Measurements from ENCODE around the gene STK39. TPM values are rescaled to one million over a fixed set of nuclear protein-coding genes. Genes with fewer than 3 reads are reported as not detected.

The STK39 gene
- total RNA-seq, 1 experiment from 2014 or later = 15.9 TPM

GRCh38 chr2:168135121-168135520 lies 112.3 kb downstream of the STK39 start:
- H3K27me3 ChIP-seq (replicated peaks; ENCODE audit: insufficient read depth, low read depth, low read length, poor library complexity) = no peaks in the 10 kb centered on the region
- intact Hi-C loops (cut with micrococcal nuclease; ENCODE audit: unreplicated experiment) = loop anchor here (5.0 to 10.0 kb wide), 2 partner anchors 112 to 210 kb away; partner anchors contain the start of gene STK39
- DNase-seq (ENCODE audit: low spot score) = no peak
- ChIA-PET CTCF (interaction anchor here (0.6 kb wide), 1 partner anchor 17 kb away, joined by 5 read pairs; no protein-coding TSS in a partner anchor), POLR2A (ENCODE audit: low non-redundant PET) (interaction anchor here (0.7 kb wide), 1 partner anchor 16 kb away, joined by 3 read pairs; no protein-coding TSS in a partner anchor)
- H3K4me1 ChIP-seq (ENCODE audit: insufficient read depth, low read length, poor library complexity, severe bottlenecking) = peaks cover 40% of the 10 kb centered on the region
- TF ChIP-seq EZH2 (IDR thresholded peaks at IDR 0.05; ENCODE audit: borderline replicate concordance, low read depth, low read length, poor library complexity, severe bottlenecking) = no peak
- no peak for TF ChIP-seq CTCF (conservative IDR thresholded peaks at IDR 0.05; ENCODE audit: low read depth, low read length)
- no TSS peak for BruUV-seq (replicated peaks)
- H3K36me3 ChIP-seq (ENCODE audit: insufficient read depth, low read length, poor library complexity, severe bottlenecking) = no peaks in the 10 kb centered on the region
- H3K4me3 ChIP-seq (ENCODE audit: low read depth, low read length, poor library complexity, severe bottlenecking) = no peak overlapping the region
- no peak overlapping the region for H3K27ac ChIP-seq (ENCODE audit: low read depth, low read length, poor library complexity, severe bottlenecking)
- H3K9me3 ChIP-seq (ENCODE audit: low read depth, low read length, poor library complexity, severe bottlenecking) = no peaks in the 10 kb centered on the region

- H3K4me1 ChIP-seq (ENCODE audit: insufficient read depth, low read length, poor library complexity, severe bottlenecking) = peaks cover 33% of the 10 kb centered on the region
- no TSS peak for BruUV-seq (replicated peaks)
- TF ChIP-seq EZH2 (IDR thresholded peaks at IDR 0.05; ENCODE audit: borderline replicate concordance, low read depth, low read length, poor library complexity, severe bottlenecking) (no peak), CTCF (conservative IDR thresholded peaks at IDR 0.05; ENCODE audit: low read depth, low read length) (no peak)
- intact Hi-C loops (cut with micrococcal nuclease; ENCODE audit: unreplicated experiment) = loop anchor here (10.0 kb wide), 1 partner anchor 210 kb away; no protein-coding TSS in a partner anchor
- no peak overlapping the region for H3K4me3 ChIP-seq (ENCODE audit: low read depth, low read length, poor library complexity, severe bottlenecking)
- H3K36me3 ChIP-seq (ENCODE audit: insufficient read depth, low read length, poor library complexity, severe bottlenecking) = no peaks in the 10 kb centered on the region
- POLR2A ChIA-PET (ENCODE audit: low non-redundant PET) = no interaction called here
- no peaks in the 10 kb centered on the region for H3K9me3 ChIP-seq (ENCODE audit: low read depth, low read length, poor library complexity, severe bottlenecking)
- no peak overlapping the region for H3K27ac ChIP-seq (ENCODE audit: low read depth, low read length, poor library complexity, severe bottlenecking)
- H3K27me3 ChIP-seq (replicated peaks; ENCODE audit: insufficient read depth, low read depth, low read length, poor library complexity) = no peaks in the 10 kb centered on the region
- DNase-seq (ENCODE audit: low spot score) = no peak
- CTCF ChIA-PET = no interaction called here
Observed at GRCh38 chr2:168134485-168134884, 112.9 kb downstream of the STK39 start.

- ChIA-PET POLR2A (ENCODE audit: low non-redundant PET) (no interaction called here), CTCF (no interaction called here)
- no peaks in the 10 kb centered on the region for H3K36me3 ChIP-seq (ENCODE audit: insufficient read depth, low read length, poor library complexity, severe bottlenecking)
- no peaks in the 10 kb centered on the region for H3K27me3 ChIP-seq (replicated peaks; ENCODE audit: insufficient read depth, low read depth, low read length, poor library complexity)
- no peaks in the 10 kb centered on the region for H3K9me3 ChIP-seq (ENCODE audit: low read depth, low read length, poor library complexity, severe bottlenecking)
- no peak overlapping the region for H3K4me3 ChIP-seq (ENCODE audit: low read depth, low read length, poor library complexity, severe bottlenecking)
- DNase-seq (ENCODE audit: low spot score) = no peak
- H3K4me1 ChIP-seq (ENCODE audit: insufficient read depth, low read length, poor library complexity, severe bottlenecking) = peaks cover 15% of the 10 kb centered on the region
- no TSS peak for BruUV-seq (replicated peaks)
- no peak overlapping the region for H3K27ac ChIP-seq (ENCODE audit: low read depth, low read length, poor library complexity, severe bottlenecking)
- intact Hi-C loops (cut with micrococcal nuclease; ENCODE audit: unreplicated experiment) = loop anchor here (10.0 kb wide), 1 partner anchor 212 kb away; no protein-coding TSS in a partner anchor
- no peak for TF ChIP-seq CTCF (conservative IDR thresholded peaks at IDR 0.05; ENCODE audit: low read depth, low read length)
- no peak for TF ChIP-seq EZH2 (IDR thresholded peaks at IDR 0.05; ENCODE audit: borderline replicate concordance, low read depth, low read length, poor library complexity, severe bottlenecking)
Observed at GRCh38 chr2:168132389-168132788, 115.0 kb downstream of the STK39 start.

Data from A673 (cell line).